HG02759 (cell line): ENCODE results near the gene SLC7A10.
"Not testable (repeated sequence)": the region's sequence is repeated elsewhere in the genome, so short reads cannot be mapped to it uniquely, and the experiment has no call there.

Source experiments
- ATAC-seq: cut with Tn5 transposase; IDR thresholded peaks from one replicate; pipeline ENCODE4 v1.9.1; 2021; ENCODE audit warnings: mild to moderate bottlenecking, moderate library complexity; ENCODE audit not compliant: unreplicated experiment

Gene SLC7A10

DNA sequence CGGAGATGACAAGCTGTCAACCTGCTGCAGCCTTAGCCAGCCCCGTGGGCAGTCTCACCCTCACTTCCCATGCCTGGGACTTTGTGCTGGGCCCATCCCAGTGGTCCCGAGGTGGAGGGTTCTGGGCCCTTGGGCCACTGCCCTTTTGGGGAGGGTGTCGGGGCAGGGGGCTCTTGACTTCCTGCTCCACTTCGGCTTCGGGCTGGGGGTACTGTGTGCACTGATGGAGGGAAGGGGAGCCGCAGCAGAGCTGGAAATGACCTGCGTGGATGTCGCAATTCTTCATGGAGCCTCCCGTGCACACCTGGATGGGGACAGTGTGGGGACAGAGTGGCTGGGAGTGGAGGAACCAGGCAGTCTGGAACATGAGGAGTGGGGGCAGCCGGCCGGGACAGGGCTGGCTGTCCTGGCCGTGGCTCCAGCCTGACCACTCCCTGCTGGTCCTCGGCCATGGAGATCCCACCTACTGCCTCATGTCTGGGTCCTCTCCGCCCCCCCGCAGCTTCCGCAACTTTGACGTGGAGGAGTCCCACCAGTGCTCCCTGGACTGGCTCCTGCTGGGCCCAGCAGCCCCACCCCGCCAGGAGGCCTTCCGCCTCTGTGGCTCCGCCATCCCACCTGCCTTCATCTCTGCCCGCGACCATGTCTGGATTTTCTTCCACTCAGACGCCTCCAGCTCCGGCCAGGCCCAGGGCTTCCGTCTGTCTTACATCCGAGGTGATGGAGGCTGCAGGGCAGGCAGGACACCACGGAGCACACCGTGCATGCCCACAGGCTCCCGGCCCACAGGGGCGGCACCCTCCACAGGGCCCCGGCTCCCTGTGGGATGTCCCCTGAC, 21.3 kb downstream of the SLC7A10 start:
- ATAC-seq, result no peak

DNA sequence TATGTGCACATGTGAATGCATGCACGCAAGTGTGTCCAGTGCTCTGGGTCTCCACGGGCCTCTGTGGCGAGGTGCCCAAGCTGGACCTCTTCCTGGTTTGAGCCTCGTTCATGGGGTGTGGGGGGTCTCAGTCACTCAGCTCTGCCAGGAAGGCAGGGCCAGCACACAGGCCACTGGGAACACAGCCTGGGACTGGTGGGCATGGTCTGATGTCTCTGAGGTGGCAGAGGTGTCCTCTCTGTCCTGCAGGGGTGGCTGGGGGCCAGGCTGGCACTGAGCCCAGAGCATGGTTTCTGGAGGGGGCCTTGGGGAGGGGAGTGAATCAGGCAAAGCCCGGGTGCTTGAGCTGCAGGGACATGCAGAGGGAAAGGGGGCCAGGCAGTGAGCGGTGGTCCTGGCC, 22.1 kb downstream of the SLC7A10 start:
- ATAC-seq, result no peak

DNA sequence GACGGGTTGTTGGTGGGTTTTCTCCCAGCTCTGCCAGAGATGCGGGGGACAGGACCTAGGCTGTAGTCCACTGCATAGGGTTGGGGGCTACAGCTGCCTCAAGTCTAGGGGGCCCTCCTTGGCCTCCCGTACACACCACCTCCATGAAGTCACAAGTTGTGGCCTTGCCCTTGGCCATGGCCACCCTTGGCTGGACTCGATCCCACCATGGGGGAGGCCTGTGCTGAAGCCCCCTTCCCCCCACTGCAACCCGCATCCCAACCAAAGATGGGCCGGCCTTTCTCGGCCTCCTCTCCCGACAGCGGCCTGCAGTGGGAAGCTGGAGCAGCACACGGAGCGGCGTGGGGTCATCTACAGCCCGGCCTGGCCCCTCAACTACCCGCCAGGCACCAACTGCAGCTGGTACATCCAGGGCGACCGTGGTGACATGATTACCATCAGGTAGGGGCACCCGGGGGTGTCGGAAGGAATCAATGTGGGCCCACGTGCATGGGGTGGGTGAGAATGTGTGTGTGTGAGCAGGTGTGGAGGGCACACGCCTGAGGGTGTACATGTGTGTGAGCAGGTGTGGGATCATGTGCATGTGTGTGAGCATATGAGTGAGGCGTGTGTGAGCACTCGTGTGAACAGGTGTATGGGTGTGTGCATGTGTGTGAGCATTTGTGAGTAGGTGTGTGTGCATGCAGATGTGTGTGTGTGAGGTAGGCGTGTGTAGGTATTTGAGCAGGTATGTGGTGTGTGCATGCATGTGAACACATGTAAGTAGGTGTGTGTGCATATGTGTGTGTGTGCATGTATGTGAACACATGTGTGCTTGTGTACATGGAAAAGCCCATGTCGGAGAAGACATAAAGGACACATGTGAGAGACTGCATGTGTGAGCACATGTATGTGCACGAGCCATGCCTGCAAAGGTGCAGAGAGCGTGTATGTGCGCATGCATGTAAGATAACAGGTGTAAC, 22.8 kb downstream of the SLC7A10 start:
- ATAC-seq, result no peak

DNA sequence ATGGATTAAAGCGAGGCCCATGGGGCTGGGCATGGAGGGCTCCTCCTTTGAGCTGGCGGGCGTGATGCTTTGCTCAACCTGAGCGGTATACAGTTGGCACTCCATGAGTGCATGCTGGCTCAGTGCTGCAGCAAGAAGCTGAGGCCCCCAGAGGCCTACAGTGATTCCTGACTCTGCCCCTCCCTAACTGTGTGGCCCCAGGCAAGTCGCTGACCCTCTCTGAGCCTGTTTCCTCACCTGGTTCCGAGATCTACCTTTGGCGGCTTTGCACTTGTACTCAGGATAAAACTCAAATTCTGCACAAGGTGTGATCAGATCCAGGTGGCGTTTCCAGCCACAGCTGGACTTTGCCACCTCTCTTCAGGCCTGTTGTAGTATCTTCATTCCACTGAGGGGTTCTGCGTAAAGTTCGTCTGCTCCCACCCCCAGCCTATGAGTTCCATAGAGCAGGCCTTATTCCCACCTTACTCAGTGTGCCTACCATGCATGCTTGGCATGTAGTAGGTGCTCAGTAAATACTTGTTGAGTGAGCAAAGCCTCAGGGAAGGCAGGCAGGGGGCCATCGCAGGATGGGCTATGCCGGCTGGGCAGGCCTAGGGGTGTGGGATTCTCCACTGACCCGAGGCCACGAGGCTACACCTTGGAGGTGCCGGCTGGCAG, 23.6 kb downstream of the SLC7A10 start:
- ATAC-seq, result no peak

DNA sequence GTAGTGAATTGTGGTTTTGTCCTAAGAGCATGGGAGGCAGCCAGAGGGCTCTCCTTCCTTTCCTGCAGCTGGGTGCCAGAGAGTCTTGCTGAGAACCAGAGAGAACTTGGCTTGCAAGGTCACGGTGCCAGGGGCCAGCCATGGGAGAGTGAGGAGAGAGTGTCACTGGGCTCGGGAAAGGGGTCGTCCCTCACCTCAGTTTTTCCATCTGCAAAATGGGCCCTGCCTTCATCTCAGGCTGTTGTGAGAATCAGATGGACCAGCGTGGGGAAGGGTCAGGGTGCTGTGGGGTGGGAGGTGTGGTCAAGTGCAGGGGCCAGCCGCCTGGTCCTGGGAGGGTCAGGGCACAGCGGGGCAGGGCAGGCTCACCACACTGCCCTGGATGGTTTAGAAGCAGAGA, 24.2 kb downstream of the SLC7A10 start:
- ATAC-seq, result no peak

DNA sequence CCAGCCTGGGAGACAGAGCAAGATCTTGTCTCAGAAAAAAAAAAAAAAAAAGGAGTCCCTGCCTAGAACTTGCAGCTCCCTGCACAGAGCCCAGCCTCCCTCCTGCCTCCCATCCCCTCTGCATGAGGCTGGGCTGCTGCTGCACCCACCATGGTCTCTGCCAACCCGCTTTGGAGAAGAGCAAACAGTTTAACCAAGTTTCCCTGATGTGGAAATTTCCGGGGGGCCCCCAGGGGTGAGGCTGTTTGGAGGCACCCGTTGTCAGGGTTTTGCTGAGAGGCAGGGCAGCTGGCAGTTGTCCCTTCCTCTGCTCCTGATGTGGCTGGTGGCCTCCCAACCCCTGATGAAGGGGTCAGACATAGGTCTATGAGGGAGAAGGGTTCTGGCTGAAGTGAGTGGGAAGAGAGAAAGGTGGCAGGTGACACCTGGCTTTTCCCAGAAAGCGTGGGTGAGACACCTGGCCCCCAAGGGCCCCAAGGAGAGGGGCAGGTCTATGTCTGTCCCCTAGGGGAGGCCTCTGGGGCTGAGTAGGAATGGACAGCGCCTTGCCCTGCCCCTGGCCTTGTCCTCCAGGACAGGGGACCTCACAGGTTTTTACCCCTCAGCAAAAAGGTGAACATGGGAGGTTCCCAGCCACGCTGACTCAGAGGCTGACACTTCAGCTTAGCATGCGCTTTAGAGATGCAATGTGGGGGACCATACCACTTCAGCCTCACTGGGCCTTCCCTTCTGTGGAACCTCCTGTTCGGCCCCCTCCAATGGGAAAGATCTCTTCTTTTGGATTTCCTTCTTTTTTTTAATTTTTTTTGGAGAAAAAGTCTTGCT, 26.0 kb downstream of the SLC7A10 start:
- no peak for ATAC-seq

DNA sequence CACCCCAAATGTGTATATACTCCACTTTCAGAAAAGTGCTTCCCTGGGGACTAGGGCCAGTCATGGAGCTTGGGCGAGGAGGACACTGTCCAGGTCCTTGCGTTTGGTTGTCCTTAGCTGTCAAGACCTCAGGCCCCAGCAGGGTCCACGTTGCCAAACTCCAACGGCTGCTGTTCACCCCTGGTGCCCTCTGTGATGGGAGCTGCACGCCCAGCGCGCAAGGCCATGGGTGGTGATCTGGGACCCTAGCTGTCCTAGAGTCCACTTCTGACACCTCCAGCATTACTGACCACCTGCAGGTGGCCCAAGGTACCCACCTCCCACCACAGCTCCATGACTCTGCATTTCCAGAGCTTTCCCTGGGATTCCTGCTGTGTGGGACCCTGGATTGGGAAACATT, 27.5 kb downstream of the SLC7A10 start:
- no peak for ATAC-seq

DNA sequence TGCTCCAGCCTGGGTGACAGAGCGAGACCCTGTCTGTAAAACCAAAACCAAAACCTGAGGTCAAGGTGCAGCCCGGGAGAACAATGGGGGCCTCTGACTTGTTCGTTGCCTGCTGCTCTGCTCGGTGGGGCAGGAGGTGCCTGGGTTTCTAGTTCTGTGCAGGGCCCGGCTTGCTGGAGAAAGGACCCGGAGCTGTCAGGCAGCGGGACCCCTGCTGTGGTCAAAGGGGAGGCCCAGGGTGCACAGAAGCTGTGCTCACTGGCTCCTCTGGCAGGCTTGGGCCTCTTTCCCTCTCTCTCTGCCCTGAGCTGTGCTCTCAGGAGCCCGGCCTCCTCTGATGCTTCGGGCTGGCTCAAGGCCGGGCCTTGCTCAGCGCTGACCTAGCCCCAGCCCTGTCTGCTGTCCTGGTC, 28.1 kb downstream of the SLC7A10 start:
- no peak for ATAC-seq

DNA sequence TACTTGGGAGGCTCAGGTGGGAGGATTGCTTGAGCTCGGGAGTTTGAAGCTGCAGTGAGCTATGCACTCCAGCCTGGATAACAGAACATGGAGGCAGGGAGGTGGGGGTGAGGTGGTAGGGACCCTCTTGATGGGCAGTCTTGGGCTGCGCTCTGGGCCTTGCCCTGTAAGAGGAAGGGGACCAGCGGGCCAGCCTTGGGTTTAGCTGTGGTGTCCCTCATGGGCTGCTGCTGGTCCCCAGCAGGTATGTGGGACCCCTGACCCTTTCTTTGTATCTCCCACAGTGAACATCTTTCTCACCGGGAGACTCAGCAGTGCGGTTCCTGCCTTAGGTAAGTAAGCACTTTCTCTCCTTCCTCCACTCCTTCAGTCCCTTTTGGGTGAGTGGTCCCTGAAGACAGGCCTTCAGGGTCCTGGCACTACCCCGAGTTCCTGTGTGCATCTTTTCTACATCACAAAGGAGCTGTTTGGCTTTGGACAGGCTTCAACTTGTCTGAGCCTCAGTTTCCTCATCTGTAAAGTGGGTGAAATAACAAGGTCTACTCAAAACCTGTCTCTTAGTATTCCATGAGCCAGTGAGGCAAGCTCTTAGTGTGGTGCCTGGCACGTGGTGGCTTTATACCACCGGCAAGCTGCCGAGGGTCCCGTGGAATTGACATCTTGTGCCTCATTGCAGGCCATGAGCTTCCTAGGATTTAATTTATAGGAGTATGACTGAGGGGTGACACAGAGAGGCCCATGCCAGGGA, 29.0 kb downstream of the SLC7A10 start:
- no peak for ATAC-seq

DNA sequence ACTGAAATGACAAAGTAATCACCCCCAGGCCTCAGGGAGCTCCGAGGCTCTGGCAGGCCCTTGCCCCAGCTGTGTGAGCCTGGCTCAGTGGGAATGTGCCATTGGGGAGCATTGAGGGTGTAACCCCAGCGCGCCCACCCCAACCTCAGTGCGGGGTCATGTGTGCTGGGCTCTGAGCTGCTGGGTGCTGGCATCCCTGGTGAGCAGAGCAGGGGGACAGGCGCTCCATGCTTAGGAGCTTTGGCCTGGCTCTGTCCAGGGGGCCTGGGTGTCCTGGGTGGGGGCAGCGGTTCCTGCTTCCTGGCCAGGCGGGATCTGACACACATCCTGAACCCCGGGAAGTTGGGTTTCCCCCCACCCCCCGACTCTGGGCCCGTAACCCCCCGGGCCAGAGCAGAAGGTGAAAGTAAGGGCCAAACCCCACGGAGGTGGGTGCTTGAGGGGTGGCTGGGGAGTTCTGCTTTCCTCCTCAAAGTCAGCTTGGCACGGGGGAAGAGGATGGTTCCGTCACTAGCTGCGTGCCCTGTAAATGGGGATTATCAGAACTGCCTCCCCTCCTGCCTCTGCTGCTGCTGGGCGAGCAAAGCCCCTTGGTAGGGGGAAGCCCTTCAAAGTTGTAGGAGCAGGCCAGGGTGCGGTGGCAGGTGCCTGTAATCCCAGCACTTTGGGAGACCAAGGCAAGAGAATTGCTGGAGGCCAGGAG, 29.9 kb downstream of the SLC7A10 start:
- ATAC-seq, result no peak

DNA sequence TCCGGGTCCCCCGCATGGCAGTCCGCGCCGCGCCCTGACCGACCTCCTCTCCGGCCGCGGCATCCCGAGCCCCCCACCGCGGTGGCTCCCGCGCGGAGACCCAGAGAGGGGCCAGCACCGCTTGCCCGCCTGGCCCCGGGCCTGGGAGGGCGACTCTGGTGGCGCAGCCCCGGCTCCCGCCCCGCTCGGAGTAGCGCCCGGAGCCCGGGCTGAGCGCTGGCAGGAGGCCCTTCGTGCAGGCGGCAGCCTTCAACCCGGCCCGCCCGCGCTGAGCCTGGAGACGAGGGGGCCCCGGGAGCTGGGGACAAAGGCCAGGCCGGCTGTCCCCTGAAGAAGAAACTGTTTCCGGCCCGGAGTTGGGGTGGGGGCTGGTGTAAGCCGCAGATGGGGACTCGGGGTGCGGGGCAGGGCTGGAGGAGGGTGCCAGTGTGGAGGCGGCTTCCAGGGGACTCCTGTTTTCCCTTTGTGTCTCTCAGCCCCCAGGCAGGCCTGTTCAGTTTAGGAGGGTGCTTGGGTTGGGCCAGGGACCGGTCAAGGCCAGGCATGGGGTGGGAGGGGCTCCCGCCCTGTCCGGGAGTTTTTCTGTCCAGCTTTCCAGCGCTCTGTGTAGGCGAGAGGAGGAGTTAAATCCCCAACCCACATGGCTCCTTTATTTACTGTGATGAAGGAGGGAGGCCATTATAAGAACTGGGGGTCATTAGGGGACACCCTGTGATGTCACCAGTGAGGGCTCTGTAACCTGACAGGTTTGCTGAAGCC, 30.6 kb downstream of the SLC7A10 start:
- no peak for ATAC-seq

DNA sequence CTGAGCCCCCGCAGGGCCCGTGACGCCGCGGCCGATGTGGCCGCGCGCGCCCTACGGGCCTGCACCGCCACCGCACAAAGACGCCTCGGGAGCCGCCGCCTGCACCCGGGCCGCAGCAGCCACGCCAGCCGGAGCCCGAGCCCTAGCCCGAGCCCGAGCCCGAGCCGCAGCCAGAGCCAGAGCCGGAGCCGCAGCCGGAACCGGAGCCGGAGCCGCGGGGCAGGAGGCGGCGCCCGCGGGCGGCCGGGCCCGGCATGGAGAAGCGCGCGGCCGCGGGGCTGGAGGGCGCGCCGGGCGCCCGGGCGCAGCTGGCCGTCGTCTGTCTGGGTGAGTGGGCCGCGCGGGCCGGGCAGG, 31.1 kb downstream of the SLC7A10 start:
- no peak for ATAC-seq

DNA sequence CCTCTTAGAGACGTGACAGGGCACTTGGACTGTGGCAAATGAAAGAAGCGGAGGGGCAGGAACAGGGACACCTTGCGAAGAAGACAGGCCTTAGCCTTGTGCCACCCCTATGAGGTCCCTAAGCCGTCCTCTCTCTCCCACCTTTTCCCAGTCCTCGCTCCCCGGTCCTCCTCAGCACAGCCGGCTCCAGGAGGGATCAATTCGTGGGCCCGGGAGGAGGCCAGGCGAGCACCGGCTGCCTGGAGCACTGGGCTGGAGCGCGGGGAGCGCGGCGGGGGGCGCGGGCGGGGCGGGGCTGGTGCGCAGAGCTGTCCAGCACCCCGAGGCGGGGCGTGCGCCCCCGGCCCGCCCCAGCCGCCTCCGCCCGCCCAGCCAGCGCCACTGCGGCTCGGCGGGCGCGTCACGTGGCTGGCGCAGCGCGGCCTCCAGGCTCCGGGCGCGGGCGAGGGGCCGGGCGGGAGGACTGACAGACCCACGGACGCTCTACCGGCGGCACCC, 31.7 kb downstream of the SLC7A10 start, which contains the start of gene LRP3:
TSS of gene LRP3 (plus strand) at position 466 of the 498 bp plus-strand sequence. CDS start 456 bp downstream, outside the sequence.
- no peak for ATAC-seq

DNA sequence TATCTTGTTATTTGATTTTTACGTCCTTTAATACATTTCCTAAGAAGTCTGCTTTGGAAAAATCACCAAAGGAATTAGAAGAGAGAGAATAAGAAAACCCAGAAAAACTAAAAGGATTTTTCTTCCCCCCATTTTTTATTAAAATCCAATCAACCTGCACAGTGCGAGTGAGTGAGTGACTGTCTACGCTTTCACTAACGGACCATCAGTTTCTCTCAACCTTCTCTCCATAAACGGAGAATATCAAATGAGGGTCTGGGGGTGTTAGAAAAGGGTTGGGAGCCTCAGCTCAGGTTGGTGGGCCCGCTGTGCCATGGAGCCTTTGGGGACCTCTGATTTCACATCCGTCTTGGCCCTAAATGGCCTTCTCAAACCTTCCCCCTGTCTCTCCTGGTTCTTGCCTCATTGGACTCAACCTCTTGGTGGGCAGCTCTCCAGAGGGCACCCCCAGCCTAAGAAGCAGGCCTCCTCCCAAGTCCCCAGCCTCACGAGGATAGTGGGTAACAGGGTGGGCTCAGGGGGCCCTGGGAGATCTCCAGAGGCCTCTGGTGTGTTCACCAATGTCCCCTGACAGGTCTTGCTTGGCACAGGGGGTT, 32.3 kb downstream of the SLC7A10 start:
- ATAC-seq, result no peak

DNA sequence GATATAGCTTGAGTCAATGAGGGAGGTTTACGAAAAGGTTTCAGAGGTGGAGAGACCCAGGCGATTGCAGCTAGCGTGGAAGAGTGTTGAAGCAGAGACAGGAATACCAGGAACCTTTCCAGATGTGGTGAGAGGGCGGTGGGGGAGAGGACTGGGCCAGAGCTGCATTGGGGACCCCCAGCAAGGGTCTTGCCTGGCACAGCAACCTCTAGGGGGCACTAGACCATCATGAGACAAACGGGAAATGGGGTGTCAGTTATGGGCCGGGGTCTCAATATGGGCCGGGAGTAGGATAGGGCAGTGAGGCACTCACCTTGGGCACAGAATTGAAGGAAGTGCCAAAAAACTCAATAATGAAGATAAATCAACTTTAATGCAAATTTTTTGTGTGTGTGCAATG, 33.6 kb downstream of the SLC7A10 start:
- no peak for ATAC-seq

DNA sequence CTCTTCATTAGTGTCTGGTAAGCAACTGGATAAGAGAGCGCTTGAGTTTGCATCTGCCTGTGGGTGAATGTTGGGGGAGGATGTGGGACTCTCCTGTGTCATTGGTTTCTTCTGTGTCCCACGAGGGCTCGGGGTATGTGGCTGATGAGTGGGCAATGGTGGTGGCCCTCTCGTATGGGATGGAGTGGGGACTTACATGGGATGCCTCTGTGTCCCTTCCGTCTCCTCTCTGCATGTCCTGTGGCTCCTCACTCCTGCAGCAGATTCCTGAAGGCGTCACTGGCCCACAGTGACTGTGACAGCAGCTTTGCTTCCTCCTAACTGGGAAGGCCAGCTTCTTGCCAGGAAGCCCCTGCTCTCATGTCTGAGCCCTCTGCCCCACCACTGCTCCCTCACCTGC, 34.1 kb downstream of the SLC7A10 start:
- ATAC-seq, result no peak

DNA sequence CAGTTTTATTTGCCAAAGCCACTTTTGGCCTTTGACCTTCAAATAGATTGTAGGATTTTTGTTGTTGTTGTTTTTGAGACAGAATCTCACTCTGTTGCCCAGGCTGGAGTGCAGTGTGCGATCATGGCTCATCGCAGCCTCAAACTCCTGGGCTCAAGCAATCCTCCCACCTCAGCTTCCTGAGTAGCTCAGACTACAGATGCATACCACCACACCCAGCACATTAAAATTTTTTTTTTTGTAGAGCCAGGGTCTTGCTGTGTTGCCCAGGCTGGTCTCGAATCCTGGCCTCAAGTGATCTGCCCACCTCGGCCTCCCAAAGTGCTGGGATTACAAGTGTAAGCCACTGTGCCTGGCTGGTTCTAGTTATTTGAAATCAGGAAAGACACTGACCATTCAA, 34.6 kb downstream of the SLC7A10 start:
- not testable (repeated sequence) for ATAC-seq

DNA sequence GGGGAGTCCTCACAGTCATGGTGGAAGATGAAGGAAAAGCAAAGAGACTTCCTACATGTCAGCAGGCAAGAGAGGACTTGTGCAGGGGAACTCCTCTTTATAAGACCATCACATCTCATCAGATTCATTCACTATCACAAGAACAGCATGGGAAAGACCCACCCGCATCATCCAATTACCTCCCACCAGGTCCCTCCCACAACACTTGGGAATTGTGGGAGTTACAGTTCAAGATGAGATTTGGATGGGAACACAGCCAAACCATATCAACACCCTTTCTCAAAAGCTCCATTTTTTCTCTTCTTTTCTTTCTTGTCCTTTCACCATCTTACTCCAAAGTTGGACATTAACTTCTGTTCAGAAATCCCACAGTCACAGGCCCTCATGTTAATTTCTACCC, 36.2 kb downstream of the SLC7A10 start:
- ATAC-seq, result no peak
